ENCODE measurements around the gene LENG9. TPM values are rescaled to one million over a fixed set of nuclear protein-coding genes. Genes with fewer than 3 reads are reported as not detected.
A peak's percentile ranks its signal among the peaks of the same experiment; 100 is the strongest.

Gene LENG9
- polyA plus RNA-seq, 1 donor from 2014 or later, result not detected

DNA sequence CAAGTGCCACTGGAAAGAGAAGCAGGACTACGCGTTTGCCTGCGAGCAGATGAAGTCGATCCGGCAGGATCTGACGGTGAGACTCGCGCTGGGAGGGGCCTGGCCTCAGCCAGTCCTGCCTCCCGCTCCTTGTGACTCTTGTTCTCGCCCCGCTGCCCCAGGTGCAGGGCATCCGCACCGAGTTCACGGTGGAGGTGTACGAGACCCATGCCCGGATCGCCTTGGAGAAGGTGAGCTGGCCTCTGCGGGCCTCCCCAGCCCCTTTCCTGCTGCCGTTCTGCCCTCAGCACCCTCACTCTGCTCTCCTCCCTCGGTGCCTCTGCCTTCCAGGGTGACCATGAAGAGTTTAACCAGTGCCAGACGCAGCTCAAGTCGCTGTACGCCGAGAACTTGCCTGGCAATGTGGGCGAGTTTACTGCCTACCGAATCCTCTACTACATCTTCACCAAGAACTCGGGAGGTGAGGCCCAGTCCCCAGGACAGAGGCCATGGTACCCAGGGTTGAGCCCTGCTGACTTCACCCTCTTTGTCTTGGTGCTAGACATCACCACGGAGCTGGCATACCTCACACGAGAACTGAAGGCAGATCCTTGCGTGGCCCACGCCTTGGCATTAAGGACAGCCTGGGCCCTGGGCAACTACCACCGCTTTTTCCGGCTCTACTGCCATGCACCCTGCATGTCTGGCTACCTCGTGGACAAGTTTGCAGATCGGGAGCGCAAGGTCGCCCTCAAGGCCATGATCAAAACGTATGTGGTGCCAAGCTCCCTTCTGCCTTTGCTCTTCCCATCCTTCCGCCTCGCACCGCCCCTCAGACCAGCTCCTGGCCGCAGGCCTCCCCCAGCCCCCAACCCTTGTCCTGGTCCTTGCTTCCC, 5.6 kb downstream of the LENG9 start:
- no peaks in the 10 kb centered on the region for H3K27me3 Mint-ChIP-seq
- peak overlapping the region in 2 of 3 donors; percentile 76 to 78 for H3K27ac Mint-ChIP-seq

DNA sequence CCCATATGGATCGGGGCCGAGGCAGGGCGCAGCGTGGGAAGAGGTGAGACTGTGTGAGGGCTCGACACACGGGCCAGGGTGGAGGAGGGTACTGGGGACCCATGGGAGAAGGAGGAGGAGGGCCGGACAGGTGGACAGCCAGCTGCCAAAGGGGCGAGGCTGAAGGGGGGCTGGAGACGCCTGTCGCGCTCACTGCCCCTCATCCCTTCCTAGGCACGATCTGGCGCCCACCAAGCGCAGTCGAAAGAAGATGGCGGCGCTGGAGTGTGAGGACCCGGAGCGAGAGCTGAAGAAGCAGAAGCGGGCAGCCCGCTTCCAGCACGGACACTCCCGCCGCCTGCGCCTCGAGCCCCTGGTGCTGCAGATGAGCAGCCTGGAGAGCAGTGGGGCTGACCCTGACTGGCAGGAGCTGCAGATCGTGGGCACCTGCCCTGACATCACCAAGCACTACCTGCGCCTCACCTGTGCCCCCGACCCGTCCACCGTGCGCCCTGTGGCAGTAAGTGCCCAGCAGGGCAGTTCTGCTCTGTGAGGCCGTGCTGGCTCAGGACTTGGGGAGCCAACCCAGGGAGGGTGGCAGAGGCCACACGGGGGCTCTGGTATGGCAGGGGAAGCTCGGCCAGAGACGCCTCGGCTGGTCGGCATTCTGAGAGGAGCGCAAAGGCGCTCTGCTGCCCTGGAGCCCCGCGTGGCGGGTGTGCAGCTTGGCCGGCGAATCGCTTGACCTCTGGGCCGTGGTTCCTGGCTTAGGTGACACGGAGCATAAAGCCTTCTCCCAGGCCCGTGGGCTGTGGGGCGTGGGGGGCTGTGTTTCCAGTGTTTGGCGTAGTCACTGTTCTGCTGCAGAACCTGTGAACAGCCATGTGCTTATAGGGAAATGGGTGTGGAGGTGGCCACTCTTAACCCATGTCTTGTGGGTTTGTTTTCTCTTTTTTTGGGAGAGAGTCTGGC, 6.9 kb downstream of the LENG9 start:
- H3K27me3 Mint-ChIP-seq, result no peaks in the 10 kb centered on the region
- H3K4me3 Mint-ChIP-seq, result peak overlapping the region in 1 of 4 donors; percentile 70
- H3K36me3 Mint-ChIP-seq, result peaks cover 10% of the 10 kb centered on the region

More for the DNA sequence above, 5.6 kb downstream of the LENG9 start:
- Mint-ChIP-seq H3K4me1 (peaks cover 0 to 10% (median 8%) of the 10 kb centered on the region in 3 donors), H3K4me3 (peak overlapping the region in 2 of 4 donors; percentile 8 to 54), H3K9me3 (no peaks in the 10 kb centered on the region), H3K36me3 (peaks cover 7% of the 10 kb centered on the region)

DNA sequence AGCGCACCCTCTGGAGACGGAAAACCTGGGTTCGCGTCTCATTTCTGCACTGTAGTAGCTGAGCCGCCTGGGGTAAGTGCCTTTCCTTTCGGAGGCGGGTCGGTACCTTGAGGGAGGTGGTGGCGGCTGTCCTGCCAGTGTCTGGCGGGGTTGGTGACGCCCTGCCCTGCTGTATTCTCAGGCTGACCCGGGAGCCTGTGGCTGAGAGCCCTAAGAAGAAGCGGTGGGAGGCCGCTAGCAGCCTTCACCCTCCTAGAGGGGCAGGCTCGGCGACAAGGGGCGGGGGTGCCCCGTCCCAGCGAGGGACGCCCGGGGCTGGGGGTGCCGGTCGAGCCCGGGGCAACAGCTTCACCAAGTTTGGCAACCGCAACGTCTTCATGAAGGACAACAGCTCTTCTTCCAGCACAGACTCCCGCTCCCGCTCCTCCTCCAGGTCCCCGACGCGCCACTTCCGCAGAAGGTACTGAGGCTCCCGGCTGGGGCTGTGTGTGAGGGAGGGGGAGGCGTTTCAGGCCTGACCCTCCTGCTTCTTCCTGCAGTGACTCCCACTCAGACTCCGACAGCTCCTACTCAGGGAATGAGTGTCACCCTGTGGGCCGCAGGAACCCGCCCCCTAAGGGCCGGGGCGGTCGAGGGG, 7.7 kb downstream of the LENG9 start:
- H3K27ac Mint-ChIP-seq, result peak overlapping the region in 1 of 3 donors; percentile 64
- no peaks in the 10 kb centered on the region for H3K27me3 Mint-ChIP-seq
- H3K36me3 Mint-ChIP-seq, result peaks cover 10% of the 10 kb centered on the region
- H3K4me3 Mint-ChIP-seq, result peak overlapping the region in 1 of 4 donors; percentile 23
- no peaks in the 10 kb centered on the region for H3K9me3 Mint-ChIP-seq
- H3K4me1 Mint-ChIP-seq, result peaks cover 2 to 17% (median 10%) of the 10 kb centered on the region in 3 donors

More for the DNA sequence above, 6.9 kb downstream of the LENG9 start:
- no peaks in the 10 kb centered on the region for H3K9me3 Mint-ChIP-seq
- peak overlapping the region in 1 of 3 donors; percentile 76 for H3K27ac Mint-ChIP-seq
- H3K4me1 Mint-ChIP-seq, result peaks cover 0 to 11% (median 6%) of the 10 kb centered on the region in 3 donors

DNA sequence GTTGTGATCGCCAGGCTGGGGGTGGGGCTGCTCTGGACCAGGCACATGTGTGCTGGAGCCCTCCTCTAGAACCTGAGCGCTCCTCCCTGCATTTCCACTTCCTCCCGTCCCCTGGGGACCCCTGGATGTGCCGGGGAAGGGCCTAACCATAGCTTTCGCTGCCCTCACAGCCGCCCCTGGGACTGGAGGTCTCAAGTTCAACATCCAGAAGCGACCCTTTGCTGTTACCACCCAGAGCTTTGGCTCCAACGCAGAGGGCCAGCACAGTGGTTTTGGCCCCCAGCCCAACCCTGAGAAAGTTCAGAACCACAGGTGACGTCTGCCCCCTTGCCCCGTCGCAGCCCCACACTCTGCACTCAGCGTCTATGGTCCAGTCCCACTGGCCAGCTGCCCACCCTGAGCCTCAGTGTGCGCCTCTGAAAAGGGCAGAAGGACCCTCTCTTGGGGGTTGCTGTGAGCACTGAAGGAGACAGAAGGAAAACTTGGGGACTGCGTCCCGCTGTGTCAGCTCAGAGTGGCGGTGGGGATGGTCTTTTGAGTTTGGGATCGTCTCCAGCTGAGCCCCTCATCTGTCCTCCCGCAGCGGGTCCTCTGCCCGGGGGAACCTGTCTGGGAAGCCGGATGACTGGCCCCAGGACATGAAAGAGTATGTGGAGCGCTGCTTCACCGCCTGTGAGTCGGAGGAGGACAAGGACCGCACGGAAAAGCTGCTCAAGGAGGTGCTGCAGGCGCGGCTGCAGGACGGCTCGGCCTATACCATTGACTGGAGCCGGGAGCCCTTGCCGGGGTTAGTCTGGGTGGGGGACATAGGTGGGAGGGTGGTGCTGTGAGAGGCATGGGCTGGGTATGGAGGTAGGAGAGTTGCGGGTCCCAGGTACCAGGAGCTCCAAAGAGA, 8.6 kb downstream of the LENG9 start:
- Mint-ChIP-seq H3K9me3 (no peaks in the 10 kb centered on the region), H3K4me1 (peaks cover 10 to 21% (median 17%) of the 10 kb centered on the region in 3 donors), H3K27me3 (no peaks in the 10 kb centered on the region), H3K27ac (peak overlapping the region in 1 of 3 donors; percentile 64), H3K4me3 (peak overlapping the region in 1 of 4 donors; percentile 23), H3K36me3 (peaks cover 11% of the 10 kb centered on the region)

DNA sequence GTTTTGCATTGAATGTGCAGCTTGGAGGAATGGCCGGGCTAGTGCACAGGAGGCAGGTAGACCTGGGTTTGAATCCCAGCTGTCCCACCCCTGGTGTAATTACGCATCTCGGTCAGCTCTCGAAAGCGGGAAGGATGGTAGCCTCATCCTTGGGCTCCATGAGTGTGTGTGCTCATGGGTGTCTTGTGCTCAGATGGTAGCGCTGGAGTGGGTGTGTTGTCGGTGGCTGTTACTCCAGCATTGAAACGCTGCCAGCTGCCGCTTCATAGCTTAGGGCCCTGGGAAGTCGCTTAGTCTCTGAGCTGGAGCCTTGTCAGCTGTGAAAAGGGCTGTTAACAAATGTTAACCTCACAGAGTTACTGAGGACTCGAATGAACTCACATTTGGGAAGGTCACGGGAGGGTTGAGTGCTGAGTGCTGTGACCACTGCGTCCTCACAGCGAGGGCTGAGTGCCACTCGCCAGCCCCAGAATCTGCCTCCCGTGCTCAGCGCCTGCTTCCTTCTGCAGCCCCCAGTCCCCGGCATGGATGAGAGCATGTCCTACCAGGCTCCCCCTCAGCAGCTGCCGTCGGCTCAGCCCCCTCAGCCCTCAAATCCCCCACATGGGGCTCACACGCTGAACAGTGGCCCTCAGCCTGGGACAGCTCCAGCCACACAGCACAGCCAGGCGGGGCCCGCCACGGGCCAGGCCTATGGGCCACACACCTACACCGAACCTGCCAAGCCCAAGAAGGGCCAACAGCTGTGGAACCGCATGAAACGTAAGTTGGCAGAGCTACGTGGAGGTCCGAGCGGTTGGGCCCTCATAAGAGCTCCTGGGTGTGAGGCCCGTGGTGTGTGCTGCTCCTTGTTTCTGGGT, 9.4 kb downstream of the LENG9 start:
- Mint-ChIP-seq H3K36me3 (peaks cover 11% of the 10 kb centered on the region), H3K4me1 (peaks cover 11 to 22% (median 17%) of the 10 kb centered on the region in 3 donors), H3K27ac (peak overlapping the region in 2 of 3 donors; percentile 3 to 59), H3K4me3 (peak overlapping the region in 1 of 4 donors; percentile 95), H3K9me3 (no peaks in the 10 kb centered on the region), H3K27me3 (no peaks in the 10 kb centered on the region)

DNA sequence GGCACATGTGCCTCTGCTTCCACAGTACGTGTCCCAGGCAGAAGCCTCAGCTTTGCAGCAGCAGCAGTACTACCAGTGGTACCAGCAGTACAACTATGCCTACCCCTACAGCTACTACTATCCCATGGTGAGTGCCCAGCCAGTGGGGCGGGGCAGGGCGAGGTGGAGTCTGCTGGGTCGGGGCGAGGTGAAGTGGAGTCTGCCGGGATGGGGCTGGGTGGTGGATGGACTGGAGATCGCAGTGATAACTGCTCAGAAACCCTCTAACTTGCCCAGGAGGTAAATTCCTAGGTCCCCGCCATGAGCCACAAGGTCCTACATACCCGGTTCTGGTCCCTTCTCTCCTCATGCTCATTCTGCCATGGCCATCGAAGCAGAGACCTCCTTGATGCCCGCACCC, 11.0 kb downstream of the LENG9 start:
- Mint-ChIP-seq H3K27me3 (no peaks in the 10 kb centered on the region), H3K4me3 (peak overlapping the region in 1 of 4 donors; percentile 95), H3K36me3 (peaks cover 8% of the 10 kb centered on the region), H3K27ac (peak overlapping the region in 1 of 3 donors; percentile 3), H3K4me1 (peaks cover 20 to 25% (median 25%) of the 10 kb centered on the region in 3 donors), H3K9me3 (no peaks in the 10 kb centered on the region)

DNA sequence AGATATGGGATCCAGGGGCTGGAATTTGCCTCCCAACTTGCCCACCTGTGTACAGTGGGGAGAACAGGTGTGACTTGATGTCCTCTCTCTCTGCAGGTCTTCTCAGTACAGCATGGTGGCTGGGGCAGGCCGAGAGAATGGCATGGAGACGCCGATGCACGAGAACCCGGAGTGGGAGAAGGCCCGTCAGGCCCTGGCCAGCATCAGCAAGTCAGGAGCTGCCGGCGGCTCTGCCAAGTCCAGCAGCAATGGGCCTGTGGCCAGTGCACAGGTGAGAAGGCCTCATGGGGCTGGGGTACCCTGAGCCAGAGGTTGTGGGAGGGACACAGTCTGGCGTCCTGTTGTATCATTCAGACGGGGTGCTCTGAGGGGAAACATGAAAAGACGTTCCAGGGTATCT, 11.6 kb downstream of the LENG9 start:
- Mint-ChIP-seq H3K9me3 (no peaks in the 10 kb centered on the region), H3K27ac (peak overlapping the region in 1 of 3 donors; percentile 99), H3K27me3 (no peaks in the 10 kb centered on the region), H3K36me3 (peaks cover 8% of the 10 kb centered on the region), H3K4me1 (peaks cover 24 to 27% (median 27%) of the 10 kb centered on the region in 3 donors), H3K4me3 (peak overlapping the region in 1 of 4 donors; percentile 95)

DNA sequence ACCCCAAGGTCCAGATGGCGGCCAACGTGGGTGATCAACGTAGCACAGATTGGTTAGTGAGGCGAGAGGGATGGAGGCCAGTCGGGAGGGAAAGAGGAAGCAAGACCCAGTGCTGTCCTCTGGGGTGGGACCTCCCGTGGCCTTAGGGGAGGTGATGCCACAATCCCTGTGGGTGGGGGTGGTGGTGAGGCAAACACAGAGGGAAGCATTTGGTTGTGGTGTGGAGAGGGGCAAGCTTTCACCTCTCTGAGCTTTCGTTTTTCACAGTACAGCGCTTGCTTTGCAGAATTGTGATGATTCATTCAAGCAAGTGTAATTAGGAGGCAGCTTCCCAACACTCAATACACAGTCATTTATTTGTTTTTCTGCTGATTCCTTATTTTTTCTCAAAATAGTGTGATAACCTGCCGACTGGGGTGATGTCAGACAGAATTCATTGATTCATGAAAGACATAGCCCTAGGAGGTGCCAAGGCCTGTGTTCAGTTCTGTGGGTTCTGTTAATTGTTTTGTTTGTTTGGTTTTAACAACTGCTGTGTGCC, 12.2 kb downstream of the LENG9 start:
- H3K9me3 Mint-ChIP-seq, result no peaks in the 10 kb centered on the region
- H3K27me3 Mint-ChIP-seq, result no peaks in the 10 kb centered on the region
- peaks cover 8% of the 10 kb centered on the region for H3K36me3 Mint-ChIP-seq
- peaks cover 25 to 30% (median 30%) of the 10 kb centered on the region in 3 donors for H3K4me1 Mint-ChIP-seq
- H3K4me3 Mint-ChIP-seq, result peak overlapping the region; percentile 78 to 97 (median 95)
- peak overlapping the region in 1 of 3 donors; percentile 99 for H3K27ac Mint-ChIP-seq

DNA sequence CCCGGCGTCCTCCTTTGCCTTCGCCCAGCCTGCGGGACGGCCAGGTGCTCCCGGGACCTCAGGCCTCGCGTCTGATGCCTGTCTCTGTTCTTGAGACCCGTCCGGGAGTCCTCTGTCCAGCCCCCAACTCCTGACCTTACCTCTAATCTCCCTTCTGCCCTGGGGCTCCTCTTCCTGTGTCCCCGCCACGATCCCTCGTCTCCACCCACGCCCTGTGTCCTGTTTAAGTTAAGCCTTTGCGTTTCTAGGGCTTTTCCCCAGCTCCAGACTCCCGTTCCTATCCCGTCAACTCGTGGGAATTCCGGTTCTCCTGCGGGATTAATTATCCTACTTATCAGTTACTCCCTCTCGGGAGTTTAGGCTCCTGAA, 13.9 kb downstream of the LENG9 start:
- Mint-ChIP-seq H3K36me3 (peaks cover 6% of the 10 kb centered on the region), H3K9me3 (no peaks in the 10 kb centered on the region), H3K27ac (peak overlapping the region; percentile 95 to 100 (median 99)), H3K4me1 (peaks cover 25 to 30% (median 30%) of the 10 kb centered on the region in 3 donors), H3K27me3 (no peaks in the 10 kb centered on the region), H3K4me3 (peak overlapping the region; percentile 95 to 97 (median 96))

DNA sequence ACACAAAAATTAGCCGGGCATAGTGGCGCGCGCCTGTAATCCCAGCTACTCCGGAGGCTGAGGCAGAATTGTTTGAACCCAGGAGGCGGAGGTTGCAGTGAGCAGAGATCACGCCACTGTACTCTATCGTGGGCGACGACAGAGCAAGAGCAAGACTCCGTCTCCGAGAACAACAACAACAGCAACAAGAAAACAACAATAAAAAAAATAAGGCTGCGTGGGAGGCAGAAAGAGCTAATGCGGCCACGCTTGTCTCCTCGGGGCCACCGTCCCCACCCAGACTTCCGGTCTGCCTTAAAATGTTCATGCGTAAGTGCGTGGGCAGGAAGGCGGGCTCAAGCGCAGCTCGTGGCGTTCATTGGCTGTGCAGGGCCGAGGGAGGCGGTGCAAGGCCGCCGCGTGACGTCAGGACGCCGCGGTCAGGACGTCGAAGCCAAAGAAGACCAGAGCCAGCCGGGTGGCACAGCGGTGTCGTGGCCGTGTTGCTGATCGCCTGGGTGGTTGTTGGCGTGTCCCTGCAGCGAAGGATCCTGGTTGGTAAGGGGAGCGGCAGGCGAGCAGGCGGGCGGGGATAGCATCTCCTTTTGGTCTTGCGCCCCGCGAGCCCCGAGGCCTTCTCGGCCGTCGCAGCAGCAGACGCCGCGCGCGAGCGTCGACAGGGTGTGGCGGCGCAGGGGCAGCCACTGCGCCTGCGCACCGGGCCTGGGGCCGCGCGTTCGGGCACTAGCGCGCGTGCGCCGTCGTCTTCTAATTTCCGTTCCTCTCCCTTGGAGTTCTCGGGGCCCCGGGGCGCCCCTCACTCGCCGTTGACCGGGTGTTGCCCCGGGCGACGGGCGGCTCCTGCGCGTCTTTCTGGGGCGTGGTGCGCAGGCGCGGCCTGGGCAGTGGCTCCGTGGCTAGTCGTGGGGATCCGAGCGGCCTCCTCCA, 14.5 kb downstream of the LENG9 start, which contains the start of gene LENG8:
Gene LENG8 (plus strand): TSS at position 426 of the 927 bp plus-strand sequence. CDS start 2,146 bp downstream, outside the sequence.
- Mint-ChIP-seq H3K36me3 (peaks cover 6% of the 10 kb centered on the region), H3K4me1 (peaks cover 25 to 30% (median 30%) of the 10 kb centered on the region in 3 donors), H3K9me3 (no peaks in the 10 kb centered on the region), H3K27ac (peak within 1 kb of the TSS; percentile 95 to 100 (median 99)), H3K4me3 (peak within 1 kb of the TSS; percentile 95 to 97 (median 96)), H3K27me3 (no peaks in the 10 kb centered on the region)

DNA sequence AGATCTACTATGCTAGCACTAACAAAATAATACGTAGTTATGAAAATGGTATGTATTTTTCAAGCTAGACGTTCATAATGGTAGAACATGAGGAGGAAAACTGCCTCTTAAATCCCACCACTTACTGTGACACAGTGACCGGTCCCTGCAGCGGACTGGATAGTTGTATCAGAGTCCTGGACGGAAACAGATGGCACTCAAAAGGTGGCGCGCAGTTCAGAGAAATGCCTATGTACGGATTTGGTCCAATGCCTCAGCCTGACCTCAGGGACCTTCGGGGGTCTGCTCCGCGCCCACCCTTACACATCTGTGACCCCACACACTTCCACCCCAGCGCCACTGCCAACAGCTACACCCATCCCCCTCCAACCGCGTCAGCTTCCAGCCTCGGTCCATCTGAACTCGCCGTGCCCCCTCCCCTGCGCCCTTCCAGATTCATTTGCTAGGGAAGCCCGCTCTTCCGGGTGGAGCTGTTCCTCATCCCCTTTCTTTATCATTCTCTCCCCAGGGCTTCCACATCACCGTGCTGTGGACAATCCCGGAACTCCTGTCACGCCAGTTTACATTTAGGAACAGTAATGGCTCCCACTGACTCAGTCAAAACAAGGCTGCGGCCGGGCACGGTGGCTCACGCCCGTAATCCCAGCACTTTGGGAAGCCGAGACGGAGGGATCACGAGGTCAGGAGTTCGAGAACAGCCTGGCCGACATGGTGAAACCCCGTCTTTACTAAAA, 15.4 kb downstream of the LENG9 start:
- H3K27ac Mint-ChIP-seq, result peak overlapping the region; percentile 95 to 100 (median 99)
- no peaks in the 10 kb centered on the region for H3K9me3 Mint-ChIP-seq
- H3K36me3 Mint-ChIP-seq, result peaks cover 7% of the 10 kb centered on the region
- H3K27me3 Mint-ChIP-seq, result no peaks in the 10 kb centered on the region
- peak overlapping the region; percentile 95 to 97 (median 96) for H3K4me3 Mint-ChIP-seq
- H3K4me1 Mint-ChIP-seq, result peaks cover 24 to 30% (median 30%) of the 10 kb centered on the region in 3 donors
